HPDE6-E6E7 (cell line): ENCODE results near the gene DAZAP2.
"Not testable (repeated sequence)": the region's sequence is repeated elsewhere in the genome, so short reads cannot be mapped to it uniquely, and the experiment has no call there.

ENCODE experiments used
- DNase-seq: peaks from one replicate; pipeline ENCODE4 v3.0.0; 2011; ENCODE audit warnings: missing footprints; ENCODE audit errors: extremely low spot score

The DAZAP2 gene

GRCh38 chr12:51217133-51217967 lies 21.3 kb upstream of the DAZAP2 start:
- DNase-seq, result no peak

GRCh38 chr12:51217968-51218606 lies 20.5 kb upstream of the DAZAP2 start, which contains the start of gene POU6F1:
Gene POU6F1, minus strand, starts transcription at chr12:51218062. Its CDS starts 11,226 bp downstream, at chr12:51206836.
- peak; percentile 74 for DNase-seq

GRCh38 chr12:51218607-51219161 lies 19.9 kb upstream of the DAZAP2 start:
- peak; percentile 42 for DNase-seq

GRCh38 chr12:51219322-51219721 lies 19.3 kb upstream of the DAZAP2 start:
- DNase-seq, result no peak

- DNase-seq, result not testable (repeated sequence)
Measured at GRCh38 chr12:51219857-51220256, 18.8 kb upstream of the DAZAP2 start.

GRCh38 chr12:51222461-51222860 lies 16.2 kb upstream of the DAZAP2 start:
- DNase-seq, result no peak

- no peak for DNase-seq
Measured at GRCh38 chr12:51224625-51225024, 14.0 kb upstream of the DAZAP2 start.

GRCh38 chr12:51225234-51225633 lies 13.4 kb upstream of the DAZAP2 start:
- DNase-seq, result no peak

GRCh38 chr12:51225771-51226170 lies 12.9 kb upstream of the DAZAP2 start:
- no peak for DNase-seq

- DNase-seq, result not testable (repeated sequence)
Measured at GRCh38 chr12:51227112-51227511, 11.5 kb upstream of the DAZAP2 start.

GRCh38 chr12:51227962-51228361 lies 10.7 kb upstream of the DAZAP2 start:
- no peak for DNase-seq

GRCh38 chr12:51229116-51229809 lies 9.4 kb upstream of the DAZAP2 start:
- no peak for DNase-seq

- DNase-seq, result no peak
Measured at GRCh38 chr12:51232642-51233041, 6.0 kb upstream of the DAZAP2 start.

GRCh38 chr12:51234530-51234929 lies 4.1 kb upstream of the DAZAP2 start:
- DNase-seq, result no peak

- DNase-seq, result no peak
Measured at GRCh38 chr12:51238037-51238509, 553 bp upstream of the DAZAP2 start.

- no peak for DNase-seq
Measured at GRCh38 chr12:51240971-51241370, 2.3 kb downstream of the DAZAP2 start.

GRCh38 chr12:51242120-51242519 lies 3.5 kb downstream of the DAZAP2 start:
- DNase-seq, result no peak

GRCh38 chr12:51242876-51243275 lies 4.2 kb downstream of the DAZAP2 start:
- DNase-seq, result no peak

- DNase-seq, result no peak
Measured at GRCh38 chr12:51244269-51244668, 5.6 kb downstream of the DAZAP2 start.

GRCh38 chr12:51245476-51246253 lies 7.0 kb downstream of the DAZAP2 start:
- DNase-seq, result no peak

- no peak for DNase-seq
Measured at GRCh38 chr12:51246254-51246853, 7.7 kb downstream of the DAZAP2 start.
